Pancreas (tissue), 10 donors: ENCODE results near the gene ZBTB11. TPM values are rescaled to one million over a fixed set of nuclear protein-coding genes. Genes with fewer than 3 reads are reported as not detected.
"Not testable (repeated sequence)": the region's sequence is repeated elsewhere in the genome, so short reads cannot be mapped to it uniquely, and the experiment has no call there.

ENCODE experiments used
- ATAC-seq, 4 donors: fragments of 200-7000 bp; cut with Tn5 transposase; one replicate each; pipeline versions ENCODE4 v1.8.0 to v1.9.1; 2020; ENCODE audit warnings: mild to moderate bottlenecking in 4 of 4, moderate library complexity in 4 of 4
- DNase-seq, 6 donors: peaks; one replicate each; pipeline ENCODE4 v3.0.0-alpha.2; 2020
- FAIRE-seq: peaks from 2 replicates; lab custom pipeline; 2012; peaks lifted over from hg19 to GRCh38; lab: Jason Lieb, UNC
- H3K27ac ChIP-seq, 4 donors: fragments of 200-600 bp; sonication (generic); 1 replicate in 3 of 4; 2 replicates in 1 of 4; pipeline versions ENCODE4 v1.5.0 to v1.8.0; 2020
- H3K27me3 ChIP-seq, 4 donors: fragments of 200-600 bp; one replicate each; pipeline ENCODE4 v1.8.0; 2021
- H3K36me3 ChIP-seq, 3 donors: fragments of 200-600 bp; sonication (generic) in 1 of 3; one replicate each; pipeline versions ENCODE4 v1.5.0 to v1.8.0; 2020 to 2021
- H3K4me1 ChIP-seq, 3 donors: fragments of 200-600 bp; one replicate each; pipeline ENCODE4 v1.8.0; 2021
- H3K4me3 ChIP-seq, 4 donors: fragments of 200-600 bp; sonication (generic) in 2 of 4; one replicate each; pipeline versions ENCODE4 v1.5.0 to v1.8.0; 2020 to 2021
- H3K9me3 ChIP-seq, 4 donors: fragments of 200-600 bp; one replicate each; pipeline ENCODE4 v1.8.0; 2021
- CTCF ChIP-seq, 4 donors: fragments of 200-600 bp; sonication (generic) in 3 of 4; IDR thresholded peaks; one replicate each; pipeline versions ENCODE4 v1.5.0 to v1.8.0; 2021; ENCODE audit warnings: antibody characterized with exemption in 4 of 4
- WGBS, 2 donors: extraction: QIAGEN DNeasy Blood & Tissue Kit; methylation state at CpG; one replicate each; pipeline ENCODE4 v1.1.7; 2013; 5-methylcytosine and 5-hydroxymethylcytosine counted together
- intact Hi-C, 3 donors: fragments of 100-400 bp; cut with DNase I; formaldehyde crosslinking; loops; one replicate each; pipeline versions ENCODE4 v1.11.1 to v1.14.2; 2022
- polyA plus RNA-seq, 2 donors: library from polyadenylated mRNA; stranded (reverse); fragments of 200-250 nt; gene quantifications; one replicate each; pipeline ENCODE4 v1.2.3, GENCODE V29; 2013
- total RNA-seq, 6 donors: library from RNA; stranded (reverse); fragmentation: NEBNext Ultra II Directional in 4 of 6; extraction: Animal tissue kit (Norgen Biotek cat#: 25700) in 4 of 6; gene quantifications; one replicate each; pipeline versions ENCODE4 v1.2.1 to v1.2.4, GENCODE V29; 2021 to 2023
- donor health status: healthy with polysubstance abuse.
- donor health status: DM: no; HTN: no; CAD: no; lungs with moderate emphysema.
- donor health status: DM: no; HTN: no; CAD: no.
- donor health status: control.
- donor health status: control.
- donor health status: Bipolar disorder and iron deficiency.
- donor health status: DM: yes; HTN: yes; CAD: no.
- donor health status: DM: no; HTN: no; CAD: no.
- donor health status: DM: no; HTN: no; CAD: no.
- donor health status: DM: yes; HTN: yes; CAD: no.

Gene ZBTB11
- total and polyA plus RNA-seq, 8 donors = 4.5 to 11.0 (median 7.3) TPM

DNA sequence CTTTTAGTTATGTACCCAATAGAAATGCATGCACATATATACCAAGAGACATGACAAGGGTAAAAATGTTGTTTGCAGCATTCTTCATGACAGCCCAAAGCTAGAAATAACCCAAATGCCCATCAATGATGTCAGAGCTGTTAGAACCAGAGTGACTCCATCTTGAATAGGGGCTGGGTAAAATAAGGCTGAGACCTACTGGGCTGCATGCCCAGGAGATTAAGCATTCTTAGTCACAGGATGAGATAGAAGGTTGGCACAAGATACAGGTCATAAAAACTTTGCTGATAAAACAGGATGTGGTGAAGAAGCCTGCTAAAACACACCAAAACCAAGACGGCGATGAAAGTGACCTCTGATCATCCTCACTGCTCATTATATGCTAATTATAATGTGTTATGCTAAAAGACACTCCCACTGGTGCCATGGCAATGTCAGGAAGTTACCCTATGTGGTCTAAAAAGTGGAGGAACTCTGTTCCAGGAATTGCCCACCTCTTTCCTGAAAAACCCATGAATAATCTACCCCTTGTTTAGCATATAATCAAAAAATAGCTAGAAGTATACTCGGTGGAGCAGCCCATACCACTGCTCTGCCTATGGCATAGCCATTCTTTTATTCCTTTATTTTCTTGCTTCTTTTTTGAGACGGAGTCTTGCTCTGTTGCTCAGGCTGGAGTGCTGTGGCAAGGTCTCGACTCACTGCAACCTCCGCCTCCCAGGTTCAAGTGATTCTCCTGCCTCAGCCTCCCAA lies 32.9 kb downstream of the ZBTB11 start:
- Histone ChIP-seq H3K4me1 (no peaks in the 10 kb centered on the region), H3K36me3 (peaks cover 0 to 5% (median 4%) of the 10 kb centered on the region in 3 donors), H3K27ac (no peak overlapping the region), H3K27me3 (no peaks in the 10 kb centered on the region), H3K4me3 (no peak overlapping the region), H3K9me3 (no peaks in the 10 kb centered on the region)
- intact Hi-C loops = no loop called here
- no peak for ATAC-seq
- 81 to 84% methylated on average over 6 of the region's 6 CpGs for WGBS, 2 donors
- no peak for DNase-seq
- TF ChIP-seq CTCF (IDR thresholded peaks at IDR 0.05) = no peak
- FAIRE-seq = no peak

DNA sequence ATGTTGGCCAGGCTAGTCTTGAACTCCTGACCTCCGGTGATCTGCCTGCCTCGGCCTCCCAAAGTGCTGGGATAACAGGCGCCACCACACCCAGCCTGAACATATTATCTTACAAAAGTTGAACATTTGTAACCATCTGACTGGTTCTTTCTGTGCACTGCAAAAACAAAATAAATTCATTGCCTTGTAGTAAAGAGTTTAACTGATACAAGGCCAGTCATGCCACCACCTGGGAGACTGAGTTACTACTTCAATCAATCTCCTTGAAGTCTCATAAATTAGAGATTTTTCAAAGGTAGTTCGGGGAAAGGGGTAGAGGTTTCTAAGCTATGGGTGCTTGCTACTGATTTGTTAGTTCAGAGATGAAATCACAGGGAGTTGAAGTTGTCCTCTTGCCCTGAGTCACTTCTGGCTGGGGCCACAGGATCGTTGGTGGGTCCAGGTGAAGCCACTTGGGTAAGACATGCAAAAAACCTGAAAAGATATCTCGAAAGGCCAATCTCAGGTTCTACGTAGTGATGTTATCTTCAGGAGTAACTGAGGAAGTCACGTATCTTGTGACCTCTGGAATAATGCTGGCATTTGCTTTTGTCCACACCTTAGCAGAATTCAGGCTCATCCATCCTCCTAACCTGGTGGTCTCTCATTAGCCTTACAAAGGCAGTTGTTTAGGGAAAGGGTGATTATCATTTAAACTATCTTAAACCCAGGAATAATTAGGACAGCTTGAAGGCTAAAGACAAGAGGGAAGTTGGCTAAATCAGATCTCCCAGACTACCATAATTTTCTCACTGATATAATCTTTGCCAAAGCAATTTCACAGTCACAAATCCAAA lies 33.7 kb downstream of the ZBTB11 start:
- 81 to 84% methylated on average over 8 of the region's 8 CpGs for WGBS, 2 donors
- peaks cover 0 to under 1% (median 0%) of the 10 kb centered on the region in 3 donors for H3K36me3 ChIP-seq
- no peaks in the 10 kb centered on the region for H3K4me1 ChIP-seq
- intact Hi-C loops = no loop called here
- H3K27ac ChIP-seq = no peak overlapping the region
- no peak for FAIRE-seq
- no peaks in the 10 kb centered on the region for H3K27me3 ChIP-seq
- no peaks in the 10 kb centered on the region for H3K9me3 ChIP-seq
- TF ChIP-seq CTCF (IDR thresholded peaks at IDR 0.05) = no peak
- H3K4me3 ChIP-seq = no peak overlapping the region
- ATAC-seq = no peak
- DNase-seq = no peak

DNA sequence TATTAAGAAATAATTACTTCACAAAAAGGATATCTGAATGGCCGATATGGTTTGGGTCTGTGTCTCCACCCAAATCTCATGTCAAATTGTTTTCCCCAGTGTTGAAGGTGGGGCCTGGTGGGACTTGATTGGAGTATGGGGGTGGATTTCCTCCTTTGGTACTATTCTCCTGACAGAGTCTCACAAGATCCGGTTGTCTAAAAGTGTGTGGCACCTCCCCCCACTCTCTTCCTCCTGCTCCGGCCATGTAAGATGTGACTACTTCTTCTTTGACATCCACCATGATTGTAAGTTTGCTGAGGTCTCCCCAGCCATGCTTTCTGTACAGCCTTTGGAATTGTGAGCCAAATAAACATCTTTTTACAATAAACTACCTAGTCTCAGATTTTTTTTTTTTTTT lies 34.5 kb downstream of the ZBTB11 start:
- no peak for TF ChIP-seq CTCF (IDR thresholded peaks at IDR 0.05)
- Histone ChIP-seq H3K27ac (no peak overlapping the region), H3K36me3 (no peaks in the 10 kb centered on the region), H3K27me3 (no peaks in the 10 kb centered on the region), H3K4me3 (no peak overlapping the region), H3K4me1 (no peaks in the 10 kb centered on the region), H3K9me3 (no peaks in the 10 kb centered on the region)
- 75 to 89% methylated on average over 3 of the region's 3 CpGs for WGBS, 2 donors
- no peak for FAIRE-seq
- DNase-seq = no peak
- intact Hi-C loops = no loop called here
- ATAC-seq = no peak

DNA sequence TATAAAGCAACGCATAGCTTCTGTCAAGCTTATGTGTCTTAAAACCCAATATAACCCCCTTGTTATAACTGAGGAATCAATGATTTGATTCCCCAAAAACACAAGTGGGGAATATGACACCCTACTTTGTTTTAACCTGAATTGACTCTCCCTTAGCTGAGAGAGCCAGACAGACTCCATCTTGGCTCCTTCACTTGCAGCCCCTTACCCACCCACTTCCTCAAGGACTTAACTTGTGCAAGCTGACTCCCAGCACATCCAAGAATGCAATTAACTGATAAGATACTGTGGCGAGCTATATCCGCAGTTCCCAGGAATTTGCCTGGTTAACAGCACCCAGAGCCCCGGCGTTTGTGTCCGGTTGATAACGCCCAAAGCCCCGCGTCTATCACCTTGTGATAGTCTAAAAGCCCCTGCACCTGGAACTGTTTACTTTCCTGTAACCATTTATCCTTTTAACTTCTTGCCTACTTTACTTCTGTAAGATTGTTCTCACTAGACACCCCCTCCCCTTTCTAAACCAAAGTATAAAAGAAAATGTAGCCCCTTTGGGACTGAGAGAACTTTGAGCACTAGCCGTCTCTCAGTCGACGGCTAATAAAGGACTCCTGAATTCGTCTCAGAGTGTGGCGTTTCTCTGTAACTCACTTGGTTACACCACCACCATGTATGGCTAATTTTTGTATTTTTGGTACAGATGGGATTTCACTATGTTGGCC lies 35.4 kb downstream of the ZBTB11 start:
- WGBS, 2 donors = 46 to 48% methylated on average over 14 of the region's 14 CpGs
- H3K4me3 ChIP-seq, intact Hi-C loops: not testable (repeated sequence)

DNA sequence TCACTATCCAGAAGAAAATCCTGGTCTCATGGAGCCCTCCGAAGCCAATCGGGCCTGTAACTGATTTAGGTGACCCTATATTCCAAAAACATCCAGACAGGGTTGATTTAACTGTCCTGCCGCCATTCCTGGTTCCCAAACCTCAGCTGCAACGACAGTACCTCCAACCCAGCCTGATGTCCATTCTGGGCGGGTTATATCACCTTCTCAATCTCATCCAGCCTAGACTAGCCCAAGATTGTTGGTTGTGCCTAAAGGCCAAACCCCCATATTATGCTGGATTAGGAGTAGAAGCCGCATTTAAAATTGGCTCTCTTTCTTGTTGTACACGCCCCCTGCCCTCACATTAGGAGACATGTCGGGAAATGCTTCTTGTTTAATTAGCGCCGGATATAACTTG lies 36.7 kb downstream of the ZBTB11 start:
- intact Hi-C loops = no loop called here

More for the DNA sequence above, 35.4 kb downstream of the ZBTB11 start:
- not testable (repeated sequence) for ATAC-seq, H3K27me3 ChIP-seq, DNase-seq, H3K4me1 ChIP-seq, H3K36me3 ChIP-seq, FAIRE-seq, H3K27ac ChIP-seq, H3K9me3 ChIP-seq

More for the DNA sequence above, 36.7 kb downstream of the ZBTB11 start:
- Histone ChIP-seq H3K27ac (no peak overlapping the region), H3K4me3 (no peak overlapping the region), H3K9me3 (no peaks in the 10 kb centered on the region), H3K27me3 (no peaks in the 10 kb centered on the region), H3K4me1 (no peaks in the 10 kb centered on the region), H3K36me3 (no peaks in the 10 kb centered on the region)
- TF ChIP-seq CTCF (IDR thresholded peaks at IDR 0.05) = no peak
- FAIRE-seq = no peak
- WGBS, 2 donors = 78 to 88% methylated on average over 10 of the region's 10 CpGs
- ATAC-seq = no peak
- DNase-seq = no peak
